ENCODE results near the gene UQCR10.

The UQCR10 gene

DNA sequence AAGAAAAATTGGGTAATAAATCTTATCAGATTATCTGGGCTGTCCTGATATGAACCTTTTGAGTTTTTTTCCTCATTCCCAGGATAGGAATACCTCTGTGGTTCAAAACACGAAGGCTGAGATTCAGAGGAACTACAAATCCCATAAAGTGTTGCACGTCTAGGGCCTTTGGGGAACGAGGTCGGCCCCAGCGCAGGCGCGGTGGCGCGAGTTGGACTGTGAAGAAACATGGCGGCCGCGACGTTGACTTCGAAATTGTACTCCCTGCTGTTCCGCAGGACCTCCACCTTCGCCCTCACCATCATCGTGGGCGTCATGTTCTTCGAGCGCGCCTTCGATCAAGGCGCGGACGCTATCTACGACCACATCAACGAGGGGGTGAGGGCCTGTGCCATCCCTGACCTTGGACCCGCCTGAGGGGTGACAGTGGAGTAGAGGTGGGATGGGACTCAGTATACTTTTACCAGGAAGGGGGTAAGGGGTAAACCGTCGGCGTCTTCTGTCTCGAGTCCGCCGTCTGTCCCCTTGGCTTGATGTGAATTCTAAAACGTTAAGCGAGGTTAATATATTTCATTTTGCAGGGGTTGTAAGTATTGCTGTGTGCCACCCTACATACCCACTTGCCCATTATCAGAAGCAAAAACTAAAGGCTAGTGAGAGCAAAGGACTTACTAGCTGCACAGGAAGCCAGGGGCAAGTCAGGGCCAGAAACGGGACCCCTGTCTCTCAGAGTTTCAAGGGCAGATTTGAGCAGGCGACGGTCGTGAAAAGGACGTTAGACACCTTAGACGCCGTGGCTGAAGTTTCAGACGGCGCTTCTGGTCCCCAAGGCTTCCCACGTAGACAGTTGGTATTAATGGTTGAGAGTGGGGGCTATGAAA lies at the start of gene UQCR10:
Gene UQCR10 (plus strand): TSS at position 199 of the 881 bp plus-strand sequence. CDS start 30 bp downstream, at position 229.
- peak; percentile 93 for DNase-seq

GRCh38 chr22:29717789-29718188 lies 49.4 kb upstream of the UQCR10 start:
- DNase-seq = no peak

DNA sequence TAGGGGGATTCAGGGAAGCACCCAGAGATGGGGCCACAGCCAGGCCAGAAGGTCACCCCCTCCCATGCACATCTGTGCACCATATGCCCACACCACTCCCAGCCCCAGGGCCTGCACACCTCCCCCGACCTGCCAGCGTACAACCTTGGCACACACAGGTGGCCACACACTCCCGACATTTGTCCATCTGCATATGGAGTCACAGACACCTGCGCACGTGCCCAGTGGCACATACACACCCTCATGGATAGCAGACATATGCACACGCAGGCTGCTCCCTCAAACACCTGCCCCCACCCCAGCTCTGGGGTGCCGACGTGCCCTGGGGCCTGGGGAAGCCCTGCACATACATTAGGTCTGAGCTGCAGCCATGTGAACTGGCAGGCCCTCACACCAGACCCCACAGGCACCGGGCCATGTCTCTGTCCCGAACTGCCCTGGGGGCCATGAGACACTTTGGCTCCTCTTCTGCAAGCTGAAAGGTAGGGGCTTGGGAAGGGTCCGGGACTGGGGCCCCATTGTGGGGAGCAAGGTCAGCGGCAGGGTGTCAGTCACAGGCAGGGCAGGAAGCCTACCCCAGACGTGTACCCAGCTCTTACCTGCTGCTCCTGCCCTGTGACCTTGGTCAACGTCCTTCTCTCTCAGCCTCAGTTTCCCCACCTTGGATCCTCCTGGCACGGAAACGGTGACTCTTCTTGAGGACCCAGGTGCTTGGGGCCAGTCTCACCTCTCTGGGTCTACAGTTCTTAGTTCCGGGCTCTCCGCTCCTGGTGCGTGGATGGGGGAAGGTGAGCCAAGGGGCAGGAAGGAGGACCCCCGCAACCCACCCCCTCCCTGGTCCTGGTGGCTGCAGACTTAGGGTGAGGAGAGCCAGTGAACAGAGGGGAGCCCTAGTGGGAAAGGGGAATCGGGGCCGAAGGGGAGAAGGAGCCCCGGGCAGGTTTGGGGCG lies 47.9 kb upstream of the UQCR10 start:
- DNase-seq = no peak

DNA sequence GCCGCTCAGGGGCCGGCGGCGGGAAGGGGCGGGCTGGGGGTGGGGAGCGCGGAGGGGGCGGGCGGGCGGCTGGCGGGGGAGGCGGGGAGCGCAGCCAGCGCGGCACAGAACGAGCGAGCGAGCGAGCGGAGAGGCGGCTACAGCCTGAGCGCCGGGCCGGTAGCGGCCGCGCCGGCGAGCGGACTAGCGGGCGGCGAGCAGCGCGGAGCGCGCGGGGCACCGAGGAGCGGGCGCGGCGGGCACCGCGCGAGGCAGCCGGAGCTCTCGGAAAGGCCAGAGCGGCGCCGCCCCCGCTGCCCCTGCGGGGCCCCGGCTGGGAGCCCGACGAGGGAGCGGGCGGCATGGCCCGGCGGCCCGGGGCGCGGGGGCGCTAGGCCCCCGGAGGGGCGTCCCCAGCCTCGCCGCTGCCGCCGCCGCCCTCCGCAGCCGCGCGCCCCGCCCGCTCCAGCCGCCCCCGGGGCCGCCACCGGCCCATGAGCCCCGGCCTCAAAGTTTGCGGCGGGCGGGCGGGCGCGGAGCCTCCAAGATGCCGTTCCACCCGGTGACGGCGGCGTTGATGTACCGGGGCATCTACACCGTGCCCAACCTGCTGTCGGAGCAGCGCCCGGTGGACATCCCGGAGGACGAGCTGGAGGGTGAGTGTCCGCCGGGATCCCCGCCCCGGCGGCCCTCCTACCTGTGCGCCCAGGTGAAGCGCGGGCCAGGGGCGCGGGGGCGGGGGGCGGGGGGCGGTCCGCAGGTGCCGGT lies 47.1 kb upstream of the UQCR10 start, which contains the start of gene CABP7:
Gene CABP7 (plus strand): TSS at position 105 of the 747 bp plus-strand sequence. CDS start 422 bp downstream, at position 527.
- DNase-seq = no peak

DNA sequence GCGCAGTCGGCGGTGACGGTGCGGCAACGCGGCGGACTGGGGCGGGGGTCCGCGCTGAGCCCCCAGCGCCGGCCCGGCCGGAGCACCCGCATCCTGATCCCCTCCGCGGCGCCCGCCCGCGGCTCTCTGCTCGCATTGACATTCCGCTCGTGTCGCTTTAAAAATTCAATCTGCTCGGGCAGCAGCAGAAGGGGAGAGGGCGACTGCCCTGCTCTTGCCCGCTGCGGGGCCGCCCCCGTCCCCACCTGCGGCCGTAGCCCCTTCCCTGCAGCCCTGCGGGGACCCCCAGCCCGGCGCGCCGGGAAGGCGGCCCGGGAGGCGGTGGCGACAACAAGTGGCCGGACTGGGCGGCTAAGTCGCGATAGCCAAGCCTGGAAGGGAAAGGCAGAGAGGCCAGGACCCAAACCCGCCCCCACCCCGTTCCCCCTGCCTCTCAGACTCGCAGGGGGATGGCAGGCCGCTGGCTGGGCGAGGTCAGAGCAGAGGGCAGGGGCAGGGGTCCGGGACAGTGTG lies 46.3 kb upstream of the UQCR10 start:
- DNase-seq = no peak

DNA sequence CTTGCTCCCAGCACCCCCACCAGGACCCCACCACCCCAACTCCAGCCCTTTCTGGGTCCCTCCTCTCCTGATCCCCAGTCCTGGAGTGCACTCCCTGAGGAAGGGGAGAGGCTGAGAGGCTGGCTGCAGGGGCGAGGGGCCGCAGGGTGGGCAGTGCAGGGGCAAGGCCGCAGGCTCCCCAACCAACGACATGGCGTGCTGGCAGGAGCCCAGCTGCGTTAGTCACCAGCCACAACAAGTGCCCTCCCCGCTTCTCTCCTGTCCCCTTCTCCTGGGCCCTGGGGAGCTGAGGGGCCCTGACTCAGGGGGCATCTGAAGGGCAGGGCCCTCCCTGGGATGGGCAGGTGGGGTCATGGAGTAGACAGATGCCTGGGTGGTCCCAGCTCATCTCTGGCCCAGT lies 45.0 kb upstream of the UQCR10 start:
- DNase-seq = no peak

GRCh38 chr22:29722587-29722986 lies 44.6 kb upstream of the UQCR10 start:
- no peak for DNase-seq

GRCh38 chr22:29723766-29724165 lies 43.4 kb upstream of the UQCR10 start:
- no peak for DNase-seq

- no peak for DNase-seq
These were observed 42.3 kb upstream of the UQCR10 start for GRCh38 chr22:29724843-29725242.

- no peak for DNase-seq
These were observed 41.1 kb upstream of the UQCR10 start for GRCh38 chr22:29726106-29726505.

- no peak for DNase-seq
These were observed 40.5 kb upstream of the UQCR10 start for GRCh38 chr22:29726512-29727130.

DNA sequence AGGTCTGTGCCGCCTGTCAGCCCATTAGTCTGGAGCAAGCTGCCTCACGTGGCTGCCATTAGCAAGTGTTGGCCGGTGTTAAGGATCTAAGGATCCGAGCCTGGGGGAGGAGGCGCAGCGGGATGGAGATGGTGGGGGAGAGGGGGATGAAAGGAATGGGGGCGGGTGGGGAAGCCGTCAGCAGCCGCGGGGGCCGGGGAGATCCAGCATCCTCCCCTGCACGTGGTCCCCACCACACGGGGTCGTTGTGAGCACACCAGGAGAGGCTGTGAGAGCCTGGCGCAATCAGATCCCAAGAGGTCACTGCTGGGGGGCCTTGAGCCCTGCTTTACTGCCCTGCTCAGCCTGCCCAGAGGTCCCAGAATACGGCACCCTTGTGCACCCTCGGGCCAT lies 40.0 kb upstream of the UQCR10 start:
- no peak for DNase-seq

GRCh38 chr22:29729161-29729560 lies 38.0 kb upstream of the UQCR10 start:
- no peak for DNase-seq

GRCh38 chr22:29731058-29731850 lies 35.9 kb upstream of the UQCR10 start:
- no peak for DNase-seq

DNA sequence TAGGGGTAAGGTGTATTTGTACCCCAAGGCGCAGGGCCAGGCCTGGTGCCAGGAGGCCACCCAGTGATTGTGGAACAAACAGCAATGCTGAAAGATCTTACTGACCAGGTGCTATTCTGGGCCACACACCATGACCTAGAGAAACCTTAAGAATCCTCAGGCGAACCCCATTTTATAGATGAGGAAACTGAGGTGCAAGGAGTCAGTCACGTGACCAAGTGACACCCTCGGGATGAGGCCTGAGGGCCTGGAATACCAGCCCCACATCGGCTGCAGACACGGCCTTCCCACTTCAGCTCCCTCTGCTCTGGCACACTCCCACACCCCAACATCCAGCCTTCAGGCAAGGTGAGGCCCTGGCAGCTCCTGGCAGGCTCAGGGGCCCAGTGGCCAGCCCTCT lies 34.3 kb upstream of the UQCR10 start:
- no peak for DNase-seq

- no peak for DNase-seq
These were observed 33.6 kb upstream of the UQCR10 start for GRCh38 chr22:29733362-29734201.

DNA sequence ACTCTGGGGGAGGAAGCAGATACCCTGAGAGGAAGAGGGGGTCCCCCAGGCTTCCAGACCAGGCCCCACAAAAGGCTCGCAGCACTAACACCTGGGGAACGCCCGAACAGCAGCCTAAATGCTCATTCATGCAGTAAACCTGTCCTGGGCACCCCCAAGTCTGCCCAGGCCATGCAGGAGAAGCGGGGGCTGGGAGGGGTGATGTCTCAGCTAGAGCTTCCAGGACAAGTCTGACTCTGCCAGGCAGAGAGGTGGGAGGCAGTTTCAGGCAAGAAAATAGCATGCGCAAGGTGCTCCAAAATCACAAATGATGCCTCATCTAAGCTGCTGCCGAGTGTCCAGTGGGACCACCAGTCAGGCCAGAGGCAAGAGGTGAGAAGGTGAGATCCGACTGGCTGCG lies 32.8 kb upstream of the UQCR10 start:
- DNase-seq = no peak

DNA sequence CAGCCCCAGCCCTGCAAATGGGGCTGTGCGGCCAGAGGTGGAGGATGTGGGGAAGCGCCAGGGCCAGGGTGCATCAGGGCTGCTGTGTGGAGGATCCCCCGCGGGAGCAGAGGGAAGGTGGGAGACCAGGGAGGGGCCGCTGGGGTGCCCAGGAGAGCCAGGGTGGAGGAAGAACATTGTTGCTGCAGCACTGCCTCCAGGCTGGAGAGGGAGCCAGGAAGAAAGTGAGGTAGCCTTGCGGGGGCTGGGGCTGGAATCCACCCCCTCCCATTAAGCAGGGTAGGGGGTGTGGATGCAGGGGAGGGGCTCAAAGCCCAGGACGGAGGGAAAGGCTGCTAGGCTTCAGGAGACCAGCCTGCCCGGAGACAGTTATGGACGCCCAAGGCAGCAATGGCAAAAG lies 32.3 kb upstream of the UQCR10 start:
- no peak for DNase-seq

GRCh38 chr22:29735416-29735815 lies 31.8 kb upstream of the UQCR10 start:
- no peak for DNase-seq

Measured in CD4-positive, alpha-beta T cell treated with Interleukin-21 for 1 hour (primary cell).